Measurements from ENCODE around the gene USF2. TPM values are rescaled to one million over a fixed set of nuclear protein-coding genes. Genes with fewer than 3 reads are reported as not detected.

The USF2 gene
- polyA plus RNA-seq, 2 of the 4 experiments (the other 2 are of a cell fraction) = 118 to 141 TPM

DNA sequence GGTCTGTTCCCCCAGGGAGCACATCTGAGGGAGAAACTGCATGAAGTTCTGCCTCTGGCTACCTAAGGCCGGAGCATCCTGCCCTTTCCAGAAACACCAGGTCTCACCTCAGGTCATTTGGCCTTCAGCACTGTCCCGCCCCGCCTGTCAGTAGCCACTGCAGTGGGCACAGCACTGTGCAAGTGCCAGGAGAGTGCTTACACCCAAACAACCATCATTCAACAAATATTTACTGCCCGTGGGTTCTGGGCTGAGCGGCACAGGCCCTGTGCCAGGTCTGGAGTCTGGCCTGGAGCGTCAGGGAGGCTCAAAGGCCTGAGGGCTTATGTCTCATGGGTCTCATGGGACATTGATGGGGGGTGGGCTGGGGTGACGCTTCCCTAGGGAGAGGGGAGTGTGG is 2.8 kb downstream of the USF2 start:
- POLR2A ChIA-PET = no interaction called here
- no peak for FAIRE-seq
- no peak overlapping the region for H3K27ac ChIP-seq
- ATAC-seq = no peak
- peaks cover 12% of the 10 kb centered on the region for H3K4me1 ChIP-seq
- no peaks in the 10 kb centered on the region for H3K9me3 ChIP-seq
- H3K4me2 ChIP-seq = no peak overlapping the region
- WGBS (ENCODE audit: missing lambda C conversion rate) = 86% methylated on average over 7 of the region's 7 CpGs
- DNase-seq (ENCODE audit: low read depth in 1 of 2, low spot score in 1 of 2) = no peak
- H3K4me3 ChIP-seq = no peak overlapping the region
- CTCF ChIA-PET = interaction anchor here (1.0 to 4.0 kb wide), 7 partner anchors 14 to 238 kb away, joined by 3 to 25 read pairs (median 7); no protein-coding TSS in a partner anchor
- TF ChIP-seq RNF2 (IDR thresholded peaks at IDR 0.05; ENCODE audit: borderline replicate concordance, low read depth) = no peak
- no peak for TF ChIP-seq ESRRA (IDR thresholded peaks at IDR 0.05; ENCODE audit: borderline replicate concordance, low read length)
- TF ChIP-seq PBX3 (IDR thresholded peaks at IDR 0.05) = no peak

DNA sequence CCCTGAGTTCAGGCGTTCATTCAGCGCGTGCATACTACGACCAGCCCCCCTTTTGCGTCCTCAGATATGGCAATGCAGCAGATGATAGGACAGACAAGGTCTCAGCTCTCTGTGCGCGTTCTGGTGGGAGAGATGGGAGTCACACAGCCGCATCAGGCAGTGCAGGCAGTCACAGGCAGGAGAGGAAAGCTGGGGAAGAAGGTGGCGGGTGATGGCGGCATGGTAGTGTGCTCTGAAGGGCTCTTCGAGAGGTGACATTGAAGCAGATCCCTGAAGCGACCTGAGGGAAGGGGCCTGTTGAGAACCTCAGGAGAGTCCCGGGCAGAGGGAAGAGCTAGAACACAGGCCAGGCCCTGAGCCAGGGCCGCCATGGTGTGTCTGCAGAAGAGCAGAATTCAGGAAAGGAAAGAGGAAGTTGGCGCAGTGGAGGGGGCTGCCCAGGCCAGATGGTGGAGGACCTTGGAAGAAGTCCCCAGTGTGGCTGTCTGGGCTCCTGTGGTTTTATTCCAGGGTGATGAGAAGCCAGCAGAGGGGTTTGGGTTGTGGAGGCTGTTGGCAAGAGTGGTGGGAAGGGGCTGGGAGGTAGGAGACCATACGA is 3.5 kb downstream of the USF2 start:
- FAIRE-seq = no peak
- 93% methylated on average over 16 of the region's 16 CpGs for WGBS (ENCODE audit: missing lambda C conversion rate)
- CTCF ChIA-PET = interaction anchor here (1.0 to 4.0 kb wide), 9 partner anchors 8 to 237 kb away, joined by 3 to 25 read pairs (median 4); no protein-coding TSS in a partner anchor

GRCh38 chr19:35272954-35273649 is 4.3 kb downstream of the USF2 start:
- ATAC-seq = no peak
- 95% methylated on average over 10 of the region's 10 CpGs for WGBS (ENCODE audit: missing lambda C conversion rate)

More for the DNA sequence above, 3.5 kb downstream of the USF2 start:
- ATAC-seq = no peak
- Histone ChIP-seq H3K4me3 (no peak overlapping the region), H3K4me1 (peaks cover 7% of the 10 kb centered on the region), H3K9me3 (no peaks in the 10 kb centered on the region), H3K4me2 (no peak overlapping the region), H3K27ac (no peak overlapping the region)
- POLR2A ChIA-PET = no interaction called here
- DNase-seq (ENCODE audit: low read depth in 1 of 2, low spot score in 1 of 2) = no peak
- TF ChIP-seq HEYL (CRISPR knock-in tag; IDR thresholded peaks at IDR 0.05) = no peak
- no peak for TF ChIP-seq SREBF2 (IDR thresholded peaks at IDR 0.05)

GRCh38 chr19:35273686-35274259 is 5.0 kb downstream of the USF2 start:
- DNase-seq (ENCODE audit: low read depth in 1 of 2, low spot score in 1 of 2) = no peak
- no peak for TF ChIP-seq RNF2 (IDR thresholded peaks at IDR 0.05; ENCODE audit: borderline replicate concordance, low read depth)
- Histone ChIP-seq H3K4me2 (no peak overlapping the region), H3K27ac (no peak overlapping the region), H3K4me3 (no peak overlapping the region), H3K4me1 (peaks cover 7% of the 10 kb centered on the region), H3K9me3 (no peaks in the 10 kb centered on the region)
- ChIA-PET CTCF (interaction anchor here (0.7 to 4.0 kb wide), 11 partner anchors 8 to 237 kb away, joined by 3 to 25 read pairs (median 3); no protein-coding TSS in a partner anchor), POLR2A (no interaction called here)
- WGBS (ENCODE audit: missing lambda C conversion rate) = 80% methylated on average over 14 of the region's 14 CpGs
- no peak for FAIRE-seq
- ATAC-seq = no peak

More at GRCh38 chr19:35272954-35273649, 4.3 kb downstream of the USF2 start:
- FAIRE-seq = no peak
- Histone ChIP-seq H3K4me2 (no peak overlapping the region), H3K4me3 (no peak overlapping the region), H3K9me3 (no peaks in the 10 kb centered on the region), H3K27ac (no peak overlapping the region), H3K4me1 (peaks cover 7% of the 10 kb centered on the region)
- CTCF ChIA-PET = interaction anchor here (0.6 to 4.0 kb wide), 11 partner anchors 8 to 236 kb away, joined by 3 to 25 read pairs (median 5); no protein-coding TSS in a partner anchor
- POLR2A ChIA-PET = no interaction called here
- TF ChIP-seq SREBF2 (IDR thresholded peaks at IDR 0.05) (no peak), KDM1A (IDR thresholded peaks at IDR 0.05; ENCODE audit: low read depth) (no peak), ZFP36 (IDR thresholded peaks at IDR 0.05; ENCODE audit: borderline replicate concordance, partially characterized antibody) (no peak), CHD4 (IDR thresholded peaks at IDR 0.05; ENCODE audit: borderline replicate concordance) (no peak), EHF (CRISPR knock-in tag; IDR thresholded peaks at IDR 0.05) (no peak), HOXB13 (CRISPR knock-in tag; IDR thresholded peaks at IDR 0.05; ENCODE audit: low read depth) (no peak), E2F6 (IDR thresholded peaks at IDR 0.05; ENCODE audit: borderline replicate concordance, low read depth) (no peak), EHMT2 (IDR thresholded peaks at IDR 0.05; ENCODE audit: low read depth) (no peak), RNF2 (IDR thresholded peaks at IDR 0.05; ENCODE audit: borderline replicate concordance, low read depth) (no peak), CHD2 (IDR thresholded peaks at IDR 0.05; ENCODE audit: low read length, partially characterized antibody) (no peak)
- TF ChIP-seq, protein P1, sequence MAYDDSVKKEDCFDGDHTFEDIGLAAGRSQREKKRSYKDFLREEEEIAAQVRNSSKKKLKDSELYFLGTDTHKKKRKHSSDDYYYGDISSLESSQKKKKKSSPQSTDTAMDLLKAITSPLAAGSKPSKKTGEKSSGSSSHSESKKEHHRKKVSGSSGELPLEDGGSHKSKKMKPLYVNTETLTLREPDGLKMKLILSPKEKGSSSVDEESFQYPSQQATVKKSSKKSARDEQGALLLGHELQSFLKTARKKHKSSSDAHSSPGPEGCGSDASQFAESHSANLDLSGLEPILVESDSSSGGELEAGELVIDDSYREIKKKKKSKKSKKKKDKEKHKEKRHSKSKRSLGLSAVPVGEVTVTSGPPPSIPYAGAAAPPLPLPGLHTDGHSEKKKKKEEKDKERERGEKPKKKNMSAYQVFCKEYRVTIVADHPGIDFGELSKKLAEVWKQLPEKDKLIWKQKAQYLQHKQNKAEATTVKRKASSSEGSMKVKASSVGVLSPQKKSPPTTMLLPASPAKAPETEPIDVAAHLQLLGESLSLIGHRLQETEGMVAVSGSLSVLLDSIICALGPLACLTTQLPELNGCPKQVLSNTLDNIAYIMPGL (CRISPR knock-in tag; IDR thresholded peaks at IDR 0.05; ENCODE audit: borderline replicate concordance) = no peak
- no peak for DNase-seq (ENCODE audit: low read depth in 1 of 2, low spot score in 1 of 2)

Measured in A549 (cell line).